K562 (cell line): Measurements from ENCODE around the gene RAMAC. TPM values are rescaled to one million over a fixed set of nuclear protein-coding genes. Genes with fewer than 3 reads are reported as not detected.
A peak's percentile ranks its signal among the peaks of the same experiment; 100 is the strongest.

ENCODE experiments used
- CHD2 ChIP-seq: IDR thresholded peaks from 2 replicates; pipeline ENCODE4 v1.6.1; 2011; ENCODE audit warnings: low read depth, low read length
- FOXM1 ChIP-seq, 2 experiments: fragments of 450-650 bp in 1 of 2; sonication (generic) in 1 of 2; formaldehyde crosslinking in 1 of 2; IDR thresholded peaks; 2 replicates each; pipeline versions ENCODE4 v1.6.1 to v1.9.0; 2017 to 2022; ENCODE audit warnings: low read depth in 2 of 2, mild to moderate bottlenecking in 2 of 2, missing genetic modification reagents in 1 of 2, moderate library complexity in 1 of 2
- HNRNPH1 ChIP-seq: fragments of 200-400 bp; formaldehyde crosslinking; optimal IDR thresholded peaks from 2 replicates; pipeline ENCODE3; 2017; ENCODE audit warnings: low read depth, mild to moderate bottlenecking, low read length, moderate library complexity
- JUND ChIP-seq, 2 experiments: IDR thresholded peaks; 2 replicates in 1 of 2; 3 replicates in 1 of 2; pipeline ENCODE4 v1.6.1; 2011; ENCODE audit warnings: borderline replicate concordance in 2 of 2, low read depth in 2 of 2, low read length in 2 of 2, improper control_type of control experiment in 1 of 2, missing biosample characterization in 1 of 2, missing genetic modification characterization in 1 of 2, missing genetic modification reagents in 1 of 2
- KDM4B ChIP-seq, 2 experiments: fragments of 450-650 bp in 1 of 2; sonication (generic) in 1 of 2; IDR thresholded peaks; 2 replicates each; pipeline ENCODE4 v1.6.1; 2016 to 2017; ENCODE audit warnings: borderline replicate concordance in 2 of 2, antibody characterized with exemption in 1 of 2, low read depth in 1 of 2, mild to moderate bottlenecking in 1 of 2
- PHB ChIP-seq: fragments of 250-450 bp; sonication (Bioruptor Pico); IDR thresholded peaks from 2 replicates; pipeline ENCODE4 v1.5.0; 2021
- TAF1 ChIP-seq: IDR thresholded peaks from 2 replicates; pipeline ENCODE4 v1.6.1; 2011; ENCODE audit warnings: mild to moderate bottlenecking, low read length, moderate library complexity; ENCODE audit not compliant: insufficient read depth, control insufficient read depth, severe bottlenecking; ENCODE audit errors: extremely low read depth
- ZNF23 ChIP-seq: fragments of 250-450 bp; sonication (Bioruptor Pico); IDR thresholded peaks from 2 replicates; pipeline ENCODE4 v1.4.0; 2020; ENCODE audit warnings: mild to moderate bottlenecking
- ZNF586 ChIP-seq: fragments of 450-650 bp; formaldehyde crosslinking; conservative IDR thresholded peaks from 2 replicates; pipeline ENCODE4 v1.4.0; 2020; ENCODE audit warnings: mild to moderate bottlenecking, moderate library complexity
- ZNF699 ChIP-seq: fragments of 250-450 bp; sonication (Bioruptor Pico); IDR thresholded peaks from 2 replicates; pipeline ENCODE4 v1.8.0; 2021; ENCODE audit warnings: mild to moderate bottlenecking, moderate library complexity; ENCODE audit not compliant: insufficient replicate concordance
- polyA plus RNA-seq, 8 experiments: library from polyadenylated mRNA; depleted of rRNA in 4 of 8; stranded (reverse) in 5 of 8; unstranded in 3 of 8; fragments of >200 nt; fragmentation: Nextera tagmentation in 2 of 8; fragmentation: Illumina TruSeq in 1 of 8; extraction: Ambion mirVana in 2 of 8; extraction: Trizol in 1 of 8; gene quantifications; 2 replicates each; pipeline versions ENCODE4 v1.2.1 to v1.2.3, GENCODE V29; 2011 to 2014; ENCODE audit warnings: inconsistent platforms in 1 of 8, missing spikeins in 1 of 8
- total RNA-seq, 7 experiments: library from RNA; depleted of rRNA in 6 of 7; stranded (reverse); fragments of >200 nt in 6 of 7; fragmentation: Illumina TruSeq in 2 of 7; extraction: Trizol in 2 of 7; gene quantifications; 2 replicates each; pipeline versions ENCODE4 v1.2.1 to v1.2.3, GENCODE V29; 2011 to 2021; ENCODE audit warnings: low replicate concordance in 1 of 7
- TF ChIP-seq, protein P1 (sequence below): IDR thresholded peaks from 2 replicates; pipeline ENCODE4 v1.6.1; 2012; ENCODE audit warnings: low read depth, low read length, improper control_type of control experiment, borderline replicate concordance
- TF ChIP-seq, protein P2 (sequence below): fragments of 250-450 bp; sonication (Bioruptor Pico); IDR thresholded peaks from 2 replicates; pipeline ENCODE4 v1.4.0; 2020
- TF ChIP-seq, protein P3 (sequence below): sonication (generic); formaldehyde crosslinking; IDR thresholded peaks from 2 replicates; pipeline ENCODE4 v1.8.0; 2022; ENCODE audit warnings: mild to moderate bottlenecking, missing genetic modification reagents
- TF ChIP-seq, protein P4 (sequence below): fragments of 450-650 bp; IDR thresholded peaks from 2 replicates; pipeline ENCODE4 v1.6.1; 2017; ENCODE audit warnings: mild to moderate bottlenecking, moderate library complexity

The RAMAC gene
- total and polyA plus RNA-seq, 9 of the 15 experiments (the other 6 are each of a cell fraction or from before 2014, with no cell fraction given) = 26.9 to 108 (median 38.4) TPM

DNA sequence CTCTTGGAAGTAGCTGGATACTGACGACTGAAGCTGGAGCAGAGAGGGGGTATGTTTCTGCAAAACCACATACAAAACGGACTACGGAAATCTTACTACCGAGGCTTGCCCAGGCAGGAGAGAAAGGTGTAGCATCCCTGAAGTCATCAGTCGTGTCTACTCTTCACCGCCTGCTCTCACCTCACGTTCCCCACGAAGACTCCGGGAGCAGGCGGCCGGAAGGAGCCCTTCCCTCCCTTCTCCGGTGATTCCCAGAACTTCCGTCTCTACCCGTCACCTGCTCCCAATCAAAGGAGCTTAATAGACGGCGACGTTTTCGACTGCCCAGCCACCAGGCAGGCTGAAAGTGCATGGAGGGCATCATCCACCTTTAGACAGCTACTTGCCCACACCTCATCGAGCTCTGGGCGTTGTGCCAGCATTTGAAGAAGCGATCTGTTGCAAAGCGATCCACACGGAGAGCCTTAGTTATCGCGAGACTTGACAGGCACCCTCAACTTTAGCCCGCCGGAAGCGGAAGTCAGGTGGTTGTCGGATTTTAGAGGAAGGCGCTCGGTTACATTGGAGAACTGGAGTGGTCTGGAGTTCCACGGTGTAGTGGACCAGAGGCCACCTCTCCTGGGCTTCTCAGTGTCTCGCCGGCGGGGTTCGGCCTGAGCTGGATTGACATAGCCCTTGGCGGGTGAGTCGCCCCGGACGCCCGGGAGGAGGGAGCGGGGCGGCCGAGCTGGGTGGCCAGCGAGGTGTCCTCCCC lies at the start of gene RAMAC (continued):
- TF ChIP-seq TAF1 (peak; percentile 43), ZNF586 (CRISPR knock-in tag) (no peak), CHD2 (peak; percentile 95), PHB (CRISPR knock-in tag) (no peak), ZNF699 (CRISPR knock-in tag) (no peak), HNRNPH1 (no peak), ZNF23 (CRISPR knock-in tag) (no peak), FOXM1 (IDR thresholded peaks at IDR 0.05; ENCODE audit: low read depth) (peak; percentile 67), FOXM1 (CRISPR knock-in tag; IDR thresholded peaks at IDR 0.05; ENCODE audit: low read depth) (0 out of 2 replicates have a peak, but pooled peaks have one; percentile 59), KDM4B (IDR thresholded peaks at IDR 0.05; ENCODE audit: borderline replicate concordance in 2 of 2, low read depth in 1 of 2) (no peak), JUND (IDR thresholded peaks at IDR 0.05; ENCODE audit: borderline replicate concordance, low read depth, low read length) (no peak), JUND (tag; IDR thresholded peaks at IDR 0.05; ENCODE audit: borderline replicate concordance, low read depth, low read length) (no peak; the same call in 1 of the 3 replicates)
- TF ChIP-seq, protein P1, sequence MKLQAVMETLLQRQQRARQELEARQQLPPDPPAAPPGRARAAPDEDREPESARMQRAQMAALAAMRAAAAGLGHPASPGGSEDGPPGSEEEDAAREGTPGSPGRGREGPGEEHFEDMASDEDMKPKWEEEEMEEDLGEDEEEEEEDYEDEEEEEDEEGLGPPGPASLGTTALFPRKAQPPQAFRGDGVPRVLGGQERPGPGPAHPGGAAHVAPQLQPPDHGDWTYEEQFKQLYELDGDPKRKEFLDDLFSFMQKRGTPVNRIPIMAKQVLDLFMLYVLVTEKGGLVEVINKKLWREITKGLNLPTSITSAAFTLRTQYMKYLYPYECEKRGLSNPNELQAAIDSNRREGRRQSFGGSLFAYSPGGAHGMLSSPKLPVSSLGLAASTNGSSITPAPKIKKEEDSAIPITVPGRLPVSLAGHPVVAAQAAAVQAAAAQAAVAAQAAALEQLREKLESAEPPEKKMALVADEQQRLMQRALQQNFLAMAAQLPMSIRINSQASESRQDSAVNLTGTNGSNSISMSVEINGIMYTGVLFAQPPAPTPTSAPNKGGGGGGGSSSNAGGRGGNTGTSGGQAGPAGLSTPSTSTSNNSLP = no peak
- TF ChIP-seq, protein P2, sequence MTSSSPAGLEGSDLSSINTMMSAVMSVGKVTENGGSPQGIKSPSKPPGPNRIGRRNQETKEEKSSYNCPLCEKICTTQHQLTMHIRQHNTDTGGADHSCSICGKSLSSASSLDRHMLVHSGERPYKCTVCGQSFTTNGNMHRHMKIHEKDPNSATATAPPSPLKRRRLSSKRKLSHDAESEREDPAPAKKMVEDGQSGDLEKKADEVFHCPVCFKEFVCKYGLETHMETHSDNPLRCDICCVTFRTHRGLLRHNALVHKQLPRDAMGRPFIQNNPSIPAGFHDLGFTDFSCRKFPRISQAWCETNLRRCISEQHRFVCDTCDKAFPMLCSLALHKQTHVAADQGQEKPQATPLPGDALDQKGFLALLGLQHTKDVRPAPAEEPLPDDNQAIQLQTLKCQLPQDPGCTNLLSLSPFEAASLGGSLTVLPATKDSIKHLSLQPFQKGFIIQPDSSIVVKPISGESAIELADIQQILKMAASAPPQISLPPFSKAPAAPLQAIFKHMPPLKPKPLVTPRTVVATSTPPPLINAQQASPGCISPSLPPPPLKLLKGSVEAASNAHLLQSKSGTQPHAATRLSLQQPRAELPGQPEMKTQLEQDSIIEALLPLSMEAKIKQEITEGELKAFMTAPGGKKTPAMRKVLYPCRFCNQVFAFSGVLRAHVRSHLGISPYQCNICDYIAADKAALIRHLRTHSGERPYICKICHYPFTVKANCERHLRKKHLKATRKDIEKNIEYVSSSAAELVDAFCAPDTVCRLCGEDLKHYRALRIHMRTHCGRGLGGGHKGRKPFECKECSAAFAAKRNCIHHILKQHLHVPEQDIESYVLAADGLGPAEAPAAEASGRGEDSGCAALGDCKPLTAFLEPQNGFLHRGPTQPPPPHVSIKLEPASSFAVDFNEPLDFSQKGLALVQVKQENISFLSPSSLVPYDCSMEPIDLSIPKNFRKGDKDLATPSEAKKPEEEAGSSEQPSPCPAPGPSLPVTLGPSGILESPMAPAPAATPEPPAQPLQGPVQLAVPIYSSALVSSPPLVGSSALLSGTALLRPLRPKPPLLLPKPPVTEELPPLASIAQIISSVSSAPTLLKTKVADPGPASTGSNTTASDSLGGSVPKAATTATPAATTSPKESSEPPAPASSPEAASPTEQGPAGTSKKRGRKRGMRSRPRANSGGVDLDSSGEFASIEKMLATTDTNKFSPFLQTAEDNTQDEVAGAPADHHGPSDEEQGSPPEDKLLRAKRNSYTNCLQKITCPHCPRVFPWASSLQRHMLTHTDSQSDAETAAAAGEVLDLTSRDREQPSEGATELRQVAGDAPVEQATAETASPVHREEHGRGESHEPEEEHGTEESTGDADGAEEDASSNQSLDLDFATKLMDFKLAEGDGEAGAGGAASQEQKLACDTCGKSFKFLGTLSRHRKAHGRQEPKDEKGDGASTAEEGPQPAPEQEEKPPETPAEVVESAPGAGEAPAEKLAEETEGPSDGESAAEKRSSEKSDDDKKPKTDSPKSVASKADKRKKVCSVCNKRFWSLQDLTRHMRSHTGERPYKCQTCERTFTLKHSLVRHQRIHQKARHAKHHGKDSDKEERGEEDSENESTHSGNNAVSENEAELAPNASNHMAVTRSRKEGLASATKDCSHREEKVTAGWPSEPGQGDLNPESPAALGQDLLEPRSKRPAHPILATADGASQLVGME (CRISPR knock-in tag) = no peak
- TF ChIP-seq, protein P3, sequence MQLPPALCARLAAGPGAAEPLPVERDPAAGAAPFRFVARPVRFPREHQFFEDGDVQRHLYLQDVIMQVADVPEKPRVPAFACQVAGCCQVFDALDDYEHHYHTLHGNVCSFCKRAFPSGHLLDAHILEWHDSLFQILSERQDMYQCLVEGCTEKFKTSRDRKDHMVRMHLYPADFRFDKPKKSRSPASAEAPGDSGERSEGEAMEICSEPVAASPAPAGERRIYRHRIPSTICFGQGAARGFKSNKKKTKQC (CRISPR knock-in tag) = peak; percentile 56; the same call in 1 of the 2 replicates
- TF ChIP-seq, protein P4, sequence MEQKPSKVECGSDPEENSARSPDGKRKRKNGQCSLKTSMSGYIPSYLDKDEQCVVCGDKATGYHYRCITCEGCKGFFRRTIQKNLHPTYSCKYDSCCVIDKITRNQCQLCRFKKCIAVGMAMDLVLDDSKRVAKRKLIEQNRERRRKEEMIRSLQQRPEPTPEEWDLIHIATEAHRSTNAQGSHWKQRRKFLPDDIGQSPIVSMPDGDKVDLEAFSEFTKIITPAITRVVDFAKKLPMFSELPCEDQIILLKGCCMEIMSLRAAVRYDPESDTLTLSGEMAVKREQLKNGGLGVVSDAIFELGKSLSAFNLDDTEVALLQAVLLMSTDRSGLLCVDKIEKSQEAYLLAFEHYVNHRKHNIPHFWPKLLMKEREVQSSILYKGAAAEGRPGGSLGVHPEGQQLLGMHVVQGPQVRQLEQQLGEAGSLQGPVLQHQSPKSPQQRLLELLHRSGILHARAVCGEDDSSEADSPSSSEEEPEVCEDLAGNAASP = no peak
